GM18907 (cell line): Measurements from ENCODE around the gene TLCD1.
"Not testable (repeated sequence)": the region's sequence is repeated elsewhere in the genome, so short reads cannot be mapped to it uniquely, and the experiment has no call there.

ENCODE experiments used
- ATAC-seq: cut with Tn5 transposase; IDR thresholded peaks from one replicate; pipeline ENCODE4 v1.9.1; 2021; ENCODE audit warnings: mild to moderate bottlenecking, moderate library complexity; ENCODE audit not compliant: unreplicated experiment

TLCD1 gene

DNA sequence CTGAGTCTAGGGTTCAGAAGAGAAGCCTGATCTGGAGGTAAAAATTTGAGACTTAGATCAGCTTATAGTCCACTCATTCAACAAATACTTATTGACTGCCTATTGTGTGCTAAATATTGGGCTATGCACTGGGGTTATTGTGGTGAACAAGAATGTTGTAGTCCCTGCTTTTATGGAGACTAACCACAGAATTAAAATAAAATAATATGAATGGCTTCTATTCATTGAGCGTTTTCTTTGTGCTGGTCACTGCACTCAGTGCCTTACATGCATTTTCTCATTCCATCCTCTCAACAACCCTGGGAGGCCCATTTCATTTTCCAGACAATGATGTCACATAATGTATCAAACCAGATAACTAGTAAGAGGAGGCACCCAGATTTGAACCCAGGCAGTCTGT is 7.3 kb upstream of the TLCD1 start:
- no peak for ATAC-seq

DNA sequence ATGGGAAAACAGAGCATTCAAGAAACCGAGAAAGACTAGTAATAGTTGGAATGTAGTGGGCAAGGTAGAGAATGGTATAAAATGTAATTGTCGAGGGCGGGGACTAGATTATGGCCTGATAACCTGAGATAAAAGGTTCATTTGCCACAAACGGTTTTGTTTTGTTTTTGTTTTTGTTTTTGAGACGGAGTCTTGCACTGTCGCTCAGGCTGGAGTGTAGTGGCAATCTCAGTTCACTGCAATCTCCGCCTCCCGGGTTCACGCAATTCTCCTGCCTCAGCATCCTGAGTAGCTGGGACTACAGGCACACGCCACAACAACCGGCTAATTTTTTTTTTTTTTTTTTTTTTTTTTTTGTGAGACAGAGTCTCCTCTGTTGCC is 3.9 kb upstream of the TLCD1 start:
- ATAC-seq = no peak

DNA sequence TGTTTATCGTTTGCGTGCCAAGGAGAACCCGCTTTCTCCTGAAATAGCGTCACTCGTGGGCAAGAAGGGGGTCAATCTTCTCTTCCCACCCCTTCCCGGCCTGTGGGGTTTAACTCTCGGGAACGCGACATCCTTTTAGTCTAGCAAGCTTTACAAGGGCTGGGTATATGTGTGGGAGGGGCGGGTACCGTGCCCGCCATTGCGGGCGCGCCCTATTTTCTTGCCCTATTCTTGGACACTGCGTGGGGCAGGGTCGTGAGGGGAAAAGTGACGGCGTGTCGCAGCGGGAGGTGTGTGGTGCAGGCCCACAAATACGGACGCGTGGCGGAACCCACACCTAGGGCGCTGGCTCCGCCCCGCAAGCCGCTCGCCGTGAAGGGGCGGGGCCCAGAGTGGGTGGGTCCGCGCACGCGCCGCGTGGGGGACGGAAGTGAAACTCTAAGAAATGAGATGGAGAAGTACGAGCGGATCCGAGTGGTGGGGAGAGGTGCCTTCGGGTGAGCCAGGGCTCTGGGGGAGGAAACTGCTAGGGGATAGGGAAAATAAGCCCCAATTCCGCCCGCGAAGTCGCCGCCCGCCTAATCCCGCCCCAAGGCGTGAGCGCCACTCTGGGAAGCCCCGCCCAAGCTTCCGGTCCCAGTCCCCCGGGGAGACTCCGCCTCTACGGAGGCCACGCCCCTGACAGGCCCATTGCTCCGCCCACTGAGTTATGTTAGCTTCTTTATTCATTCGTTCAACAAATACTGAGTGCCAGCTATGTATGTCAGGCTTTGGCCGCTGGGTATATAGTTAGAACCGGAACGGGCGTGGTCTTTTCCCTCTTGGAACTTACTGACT is 2.5 kb upstream of the TLCD1 start, which contains the start of gene NEK8:
TSS of gene NEK8 (plus strand) at position 425 of the 837 bp plus-strand sequence. CDS start at position 451, 26 bp downstream.
- peak; percentile 39 for ATAC-seq

DNA sequence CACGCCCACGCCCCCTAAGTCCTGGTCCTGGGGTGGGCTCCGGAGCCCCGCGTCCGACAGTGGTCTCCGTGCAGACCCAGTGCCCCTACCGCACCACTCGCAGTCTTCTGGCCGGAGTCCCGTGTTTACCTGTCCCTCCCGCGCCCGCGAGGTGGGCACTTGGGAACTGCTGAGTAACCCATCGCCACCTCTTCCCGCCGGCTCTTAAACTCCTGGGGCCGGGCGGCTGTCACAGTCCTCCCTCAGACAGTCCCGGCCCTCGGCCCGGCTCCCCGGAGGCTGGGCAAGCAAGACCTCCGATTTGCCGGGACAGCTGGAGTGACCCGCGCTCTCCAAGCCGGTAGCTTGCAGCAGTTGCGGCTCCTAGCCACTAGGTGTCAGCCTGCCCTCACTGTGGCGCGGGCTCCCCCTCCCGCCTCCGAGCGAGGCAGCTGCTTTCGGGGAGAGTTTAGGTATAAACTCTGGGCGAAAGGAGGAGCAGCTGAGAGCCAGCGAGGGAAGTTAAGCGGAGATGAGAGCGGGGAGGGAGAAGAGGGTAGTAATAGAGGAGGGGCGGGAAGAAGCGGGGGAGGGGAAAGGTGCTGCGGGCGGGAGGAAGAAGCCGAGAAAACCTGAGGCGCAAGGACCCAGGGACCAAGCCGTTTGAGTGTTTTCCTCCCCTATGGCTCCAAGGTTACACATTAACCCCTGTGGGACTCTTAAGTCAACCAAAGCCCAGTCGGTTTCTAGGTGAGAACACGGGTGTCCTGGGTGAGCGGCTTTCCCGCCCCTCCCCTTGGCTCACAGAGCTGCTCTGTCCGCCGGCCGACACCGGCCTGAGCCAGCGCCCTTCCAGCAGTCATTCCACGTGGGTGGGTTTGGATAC is 826 bp upstream of the TLCD1 start:
- peak; percentile 46 for ATAC-seq

DNA sequence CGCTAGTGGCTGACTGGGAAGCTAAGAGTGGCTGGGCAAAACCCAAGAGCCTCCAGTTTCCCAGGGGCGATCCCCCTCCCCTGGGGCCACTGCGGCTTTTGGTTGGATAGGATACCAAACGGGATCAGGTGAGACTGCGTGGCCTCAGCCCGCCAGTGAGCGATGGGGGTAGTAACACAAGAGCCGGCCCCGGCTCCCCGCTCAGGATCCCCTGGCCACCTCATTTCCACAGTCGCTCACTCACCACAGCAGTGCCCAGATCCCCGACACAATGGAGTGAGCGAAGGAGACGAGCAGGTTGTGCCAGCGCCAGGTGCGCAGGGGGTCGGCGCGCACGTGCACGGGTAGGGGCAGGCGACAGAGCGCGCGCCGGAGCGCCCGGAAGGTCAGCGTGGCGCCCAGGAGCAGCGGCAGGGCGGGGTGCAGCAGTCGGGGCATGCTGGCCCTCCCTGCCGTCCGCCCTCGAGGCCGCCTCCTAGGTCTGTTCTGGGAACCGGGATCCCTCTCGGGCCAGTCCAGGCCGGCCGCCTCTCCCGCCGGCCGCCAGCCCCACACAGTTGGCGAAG is 290 bp downstream of the TLCD1 start:
- ATAC-seq = peak; percentile 1

DNA sequence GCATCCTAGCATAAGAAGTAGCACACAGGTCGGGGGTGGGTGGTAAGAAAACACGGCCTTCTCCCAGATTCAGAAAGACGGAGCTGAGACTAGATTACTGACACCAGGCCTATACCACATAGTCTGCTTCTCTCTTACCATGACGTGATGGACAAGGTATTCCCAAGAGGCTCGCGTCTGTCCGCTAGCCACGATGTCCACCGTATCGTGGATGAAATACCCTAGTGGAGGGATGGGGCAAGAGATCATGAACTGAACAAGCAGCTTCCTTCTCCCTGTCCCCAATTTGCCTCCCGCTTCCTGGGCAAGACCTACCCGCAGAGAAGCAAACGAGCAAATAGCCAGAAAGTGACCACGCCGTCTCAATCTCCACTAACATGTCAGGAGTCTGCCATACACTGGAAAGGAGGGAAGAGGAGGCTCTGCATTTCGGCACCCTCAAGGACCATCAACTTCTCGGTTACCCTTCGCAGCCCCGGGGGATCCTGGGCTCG is 820 bp downstream of the TLCD1 start:
- ATAC-seq = no peak

DNA sequence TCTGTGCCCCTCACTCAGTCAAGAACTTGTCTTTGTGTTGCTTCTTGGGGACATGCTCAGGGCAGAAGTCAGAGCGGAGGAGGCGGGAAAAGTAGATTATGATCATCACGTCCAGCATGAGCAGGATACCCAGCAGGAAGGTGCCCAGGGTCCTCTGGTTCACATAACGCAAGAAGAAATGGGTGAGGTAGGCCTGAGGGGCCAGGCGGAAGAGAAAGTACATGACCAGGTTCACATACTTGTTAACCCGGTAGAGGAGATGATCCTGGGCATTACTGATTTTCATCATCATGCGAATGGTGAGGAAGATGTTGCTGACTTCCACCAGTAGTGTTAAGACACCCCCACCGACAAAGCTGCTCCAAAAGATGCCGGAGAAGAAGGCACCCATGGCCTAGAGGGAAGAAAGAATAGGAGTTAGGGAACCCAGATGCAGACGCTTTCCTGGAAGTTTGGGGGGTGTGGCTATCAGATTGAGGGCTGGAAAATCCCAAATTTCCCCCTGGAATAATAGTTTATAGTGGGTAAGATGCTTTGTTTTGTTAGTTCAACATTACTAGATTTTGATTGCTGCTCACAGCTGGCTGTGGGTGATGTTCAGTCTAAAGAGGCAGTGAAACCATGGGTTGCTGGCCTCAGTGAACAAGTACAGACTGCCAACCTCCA is 1.4 kb downstream of the TLCD1 start:
- ATAC-seq = no peak

DNA sequence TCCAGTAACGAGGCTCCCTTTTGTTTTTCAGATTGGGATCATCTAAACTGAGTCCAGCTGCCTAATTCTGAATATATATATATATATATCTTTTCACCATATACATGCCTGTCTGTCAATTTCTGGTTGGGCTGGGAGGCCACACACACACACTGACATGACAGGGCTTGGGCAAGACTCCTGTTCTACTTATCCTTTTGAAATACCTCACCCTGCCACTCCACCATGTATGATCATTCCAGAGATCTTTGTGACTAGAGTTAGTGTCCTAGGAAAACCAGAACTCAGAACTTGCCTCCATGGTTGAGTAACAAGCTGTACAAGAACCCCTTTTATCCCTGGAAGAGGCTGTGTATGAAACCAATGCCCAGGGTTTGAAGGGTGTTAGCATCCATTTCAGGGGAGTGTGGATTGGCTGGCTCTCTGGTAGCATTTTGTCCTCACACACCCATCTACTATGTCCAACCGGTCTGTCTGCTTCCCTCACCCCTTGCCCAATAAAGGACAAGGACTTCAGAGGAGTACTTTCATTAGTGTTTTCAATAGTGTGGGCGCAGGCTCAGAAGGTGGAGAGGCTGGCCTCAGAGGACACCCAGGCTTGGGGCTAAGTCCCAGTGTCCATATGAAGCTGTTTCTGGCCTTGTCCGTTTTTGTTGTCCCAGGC is 2.1 kb downstream of the TLCD1 start:
- not testable (repeated sequence) for ATAC-seq

DNA sequence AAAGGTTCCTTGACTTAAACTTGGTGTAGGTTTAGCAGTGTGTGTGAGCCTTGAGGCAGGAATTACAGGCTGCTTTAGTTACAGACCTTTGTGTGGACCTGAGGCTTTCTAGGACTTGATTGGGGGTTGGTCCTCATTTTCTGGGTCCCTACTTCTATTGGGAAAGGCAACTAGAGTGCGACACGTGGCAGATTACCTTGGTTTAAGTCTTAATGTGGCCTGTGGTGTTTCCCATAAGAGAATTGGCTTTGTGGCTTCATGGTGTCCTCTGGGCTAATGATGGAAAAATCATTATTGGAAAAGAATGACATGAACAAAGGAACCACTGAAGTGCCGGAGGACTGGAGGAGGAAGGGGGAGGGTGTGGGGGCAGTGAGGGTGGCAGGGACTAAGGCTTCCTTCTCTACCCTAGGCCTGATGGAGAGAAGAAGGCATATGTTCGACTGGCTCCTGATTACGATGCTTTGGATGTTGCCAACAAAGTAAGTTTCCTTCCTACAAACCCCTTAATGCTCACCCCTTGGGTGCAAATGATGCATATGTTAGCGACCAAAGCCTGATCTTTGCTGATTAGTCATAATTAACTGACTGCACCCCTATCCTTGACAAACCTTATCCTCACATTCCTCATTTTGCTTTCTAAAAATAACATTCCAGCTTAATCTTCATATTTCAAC is 2.7 kb downstream of the TLCD1 start:
- ATAC-seq = no peak

DNA sequence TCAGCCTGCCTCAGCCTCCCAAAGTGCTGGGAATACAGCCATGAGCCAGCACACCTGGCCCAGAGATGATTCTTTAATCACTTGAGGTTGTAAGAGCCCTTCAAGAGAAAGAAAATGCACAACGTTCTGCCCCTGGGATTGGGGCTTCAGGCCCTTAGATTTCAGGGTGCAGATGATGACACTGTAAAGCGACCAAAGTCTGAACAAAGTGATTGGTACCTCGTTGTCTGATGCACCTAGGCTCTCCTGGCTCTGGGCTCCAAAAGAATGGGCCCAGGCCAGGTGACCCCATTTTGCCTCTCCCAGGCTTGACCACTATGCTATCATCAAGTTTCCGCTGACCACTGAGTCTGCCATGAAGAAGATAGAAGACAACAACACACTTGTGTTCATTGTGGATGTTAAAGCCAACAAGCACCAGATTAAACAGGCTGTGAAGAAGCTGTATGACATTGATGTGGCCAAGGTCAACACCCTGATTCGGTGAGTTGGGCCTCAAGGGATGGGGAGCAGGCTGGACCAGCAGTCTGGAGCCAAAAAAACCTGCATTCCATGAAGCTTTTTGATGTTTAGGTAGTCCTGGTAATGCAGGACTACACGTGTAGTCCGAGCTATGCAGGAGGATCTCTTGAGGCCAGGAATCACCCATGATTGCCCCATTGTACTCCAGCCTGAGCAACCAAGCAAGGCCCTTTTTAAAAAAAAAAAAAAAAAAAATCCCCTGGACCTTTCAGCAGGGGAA is 3.4 kb downstream of the TLCD1 start:
- no peak for ATAC-seq

DNA sequence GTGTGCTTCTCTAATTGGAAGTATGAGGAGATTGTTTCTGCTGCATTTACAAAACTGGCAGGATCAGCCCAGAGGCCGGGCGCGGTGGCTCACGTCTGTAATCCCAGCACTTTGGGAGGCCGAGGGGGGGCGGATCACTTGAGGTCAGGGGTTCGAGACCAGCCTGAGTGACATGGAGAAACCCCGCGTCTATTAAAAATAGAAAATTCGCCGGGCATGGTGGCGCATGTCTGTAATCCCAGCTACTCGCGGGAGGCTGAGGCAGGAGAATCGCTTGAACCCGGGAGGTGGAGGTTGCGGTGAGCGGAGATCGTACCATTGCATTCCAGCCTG is 5.1 kb downstream of the TLCD1 start:
- not testable (repeated sequence) for ATAC-seq

DNA sequence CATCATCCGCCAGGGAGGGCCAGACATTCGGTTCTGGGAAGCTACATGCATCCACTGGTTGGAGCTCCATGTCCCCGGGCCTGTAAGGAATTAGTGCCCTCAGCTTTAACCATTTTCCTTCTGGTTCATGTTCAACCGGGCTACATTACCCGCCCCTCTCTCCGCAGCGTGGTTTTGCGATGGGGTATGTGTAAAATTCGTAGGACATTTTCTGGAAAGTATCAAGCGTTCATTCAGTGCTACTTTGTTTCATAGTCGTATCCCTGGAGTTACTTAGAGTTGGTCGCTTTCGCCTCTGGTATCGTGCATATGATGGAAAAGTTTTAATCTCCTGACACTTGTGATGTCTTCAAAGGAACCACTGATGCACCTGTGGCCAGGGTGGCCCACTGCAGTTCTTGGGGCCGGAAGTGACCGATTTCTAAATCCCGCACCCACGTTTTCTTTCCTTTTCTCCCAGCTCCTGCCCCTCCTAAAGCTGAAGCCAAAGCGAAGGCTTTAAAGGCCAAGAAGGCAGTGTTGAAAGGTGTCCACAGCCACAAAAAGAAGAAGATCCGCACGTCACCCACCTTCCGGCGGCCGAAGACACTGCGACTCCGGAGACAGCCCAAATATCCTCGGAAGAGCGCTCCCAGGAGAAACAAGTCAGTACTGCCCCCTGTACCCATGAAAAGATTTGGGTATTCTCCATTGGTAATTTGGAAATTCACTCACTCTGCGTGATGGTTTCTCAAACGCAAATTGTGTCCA is 5.6 kb downstream of the TLCD1 start:
- ATAC-seq = no peak

DNA sequence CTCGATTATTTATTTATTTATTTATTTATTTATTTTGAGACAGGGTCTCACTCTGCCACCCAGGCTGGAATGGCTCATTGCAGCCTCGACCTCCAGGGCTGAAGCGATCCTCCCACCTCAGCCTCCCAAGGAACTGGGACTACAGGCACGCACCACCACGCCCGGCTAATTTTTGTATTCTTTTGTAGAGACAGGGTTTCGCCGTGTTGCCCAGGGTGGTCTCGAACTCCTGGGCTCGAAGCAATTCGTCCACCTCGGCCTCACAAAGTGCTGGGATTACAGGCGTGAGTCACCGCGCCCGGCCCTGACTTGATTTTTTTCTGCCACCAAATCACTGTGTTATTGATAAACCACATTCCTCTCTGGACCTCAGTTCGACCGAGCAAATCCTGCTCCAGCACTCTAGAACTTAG is 7.0 kb downstream of the TLCD1 start:
- no peak for ATAC-seq

DNA sequence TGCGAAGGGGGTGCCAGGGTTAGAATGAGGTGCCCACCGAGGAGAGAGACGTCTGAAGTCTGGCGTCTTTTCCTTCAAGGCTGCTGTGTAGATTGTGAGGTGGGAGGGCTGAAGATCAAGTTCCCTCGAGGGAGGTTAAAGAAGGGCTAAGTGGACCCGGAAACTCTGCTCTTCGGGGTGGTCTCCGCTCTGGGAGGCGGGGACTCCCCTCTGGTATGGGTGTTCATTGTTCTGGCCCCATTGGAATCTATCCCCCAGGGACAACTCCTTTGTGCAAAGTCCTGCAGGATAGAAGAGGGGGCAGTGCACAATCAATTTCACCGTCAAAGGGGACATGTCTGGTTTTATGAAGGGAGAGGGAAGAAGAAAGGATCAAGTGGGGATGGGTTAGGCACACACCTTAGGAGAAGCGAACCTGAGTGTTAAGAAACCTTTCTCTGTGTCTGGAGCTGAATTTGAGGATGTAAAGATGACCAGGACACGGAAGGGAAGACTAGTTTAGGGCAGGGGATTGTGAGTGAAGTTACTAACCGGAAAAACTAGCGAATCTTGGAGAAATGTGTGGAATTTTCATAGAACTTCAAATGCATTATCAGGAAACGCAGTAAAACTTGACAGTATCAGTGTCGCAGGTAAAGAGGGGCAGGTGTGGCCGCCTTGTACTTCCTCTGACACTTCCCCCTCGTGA is 7.6 kb downstream of the TLCD1 start:
- no peak for ATAC-seq

DNA sequence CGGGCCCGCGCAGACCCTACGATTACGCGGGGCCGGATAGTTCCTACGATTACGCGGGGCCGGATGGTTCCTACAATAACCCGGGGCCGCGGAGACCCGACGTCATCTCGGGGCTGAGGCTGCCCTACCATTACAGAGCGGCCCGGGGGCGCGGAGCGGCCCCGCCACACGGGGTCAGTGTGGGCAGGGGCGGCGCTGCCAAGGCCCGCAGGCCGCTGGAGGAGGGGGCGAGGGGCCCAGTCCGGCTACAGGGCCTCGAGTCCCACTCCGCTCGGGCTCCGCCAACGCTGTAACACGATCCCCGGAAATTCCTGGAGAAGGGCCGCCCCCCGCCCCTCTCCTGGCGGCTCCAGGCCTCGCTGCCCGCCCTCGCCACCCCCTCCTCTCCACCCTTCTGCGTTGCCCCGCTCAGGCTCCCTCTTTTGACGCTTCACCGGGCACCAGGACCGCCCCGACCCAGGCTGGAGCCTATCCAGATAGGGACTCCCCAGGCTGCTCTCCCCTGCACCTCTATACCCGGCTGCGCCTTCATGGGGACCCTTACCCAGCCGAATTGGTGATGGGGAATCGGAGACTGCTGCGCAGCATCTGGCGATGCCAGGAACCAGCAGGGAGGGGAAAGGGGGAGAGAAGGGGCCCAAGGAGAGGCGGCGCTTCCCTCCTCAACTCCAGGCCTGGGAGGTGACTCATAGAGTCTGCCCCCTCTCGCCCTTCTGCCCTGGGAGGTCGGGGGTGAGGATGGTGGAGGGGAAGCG is 8.3 kb downstream of the TLCD1 start, which contains the start of gene RAB34:
TSS of gene RAB34 (minus strand) at position 291 of the 755 bp plus-strand sequence. CDS start 602 bp downstream, outside the sequence.
- ATAC-seq = no peak

DNA sequence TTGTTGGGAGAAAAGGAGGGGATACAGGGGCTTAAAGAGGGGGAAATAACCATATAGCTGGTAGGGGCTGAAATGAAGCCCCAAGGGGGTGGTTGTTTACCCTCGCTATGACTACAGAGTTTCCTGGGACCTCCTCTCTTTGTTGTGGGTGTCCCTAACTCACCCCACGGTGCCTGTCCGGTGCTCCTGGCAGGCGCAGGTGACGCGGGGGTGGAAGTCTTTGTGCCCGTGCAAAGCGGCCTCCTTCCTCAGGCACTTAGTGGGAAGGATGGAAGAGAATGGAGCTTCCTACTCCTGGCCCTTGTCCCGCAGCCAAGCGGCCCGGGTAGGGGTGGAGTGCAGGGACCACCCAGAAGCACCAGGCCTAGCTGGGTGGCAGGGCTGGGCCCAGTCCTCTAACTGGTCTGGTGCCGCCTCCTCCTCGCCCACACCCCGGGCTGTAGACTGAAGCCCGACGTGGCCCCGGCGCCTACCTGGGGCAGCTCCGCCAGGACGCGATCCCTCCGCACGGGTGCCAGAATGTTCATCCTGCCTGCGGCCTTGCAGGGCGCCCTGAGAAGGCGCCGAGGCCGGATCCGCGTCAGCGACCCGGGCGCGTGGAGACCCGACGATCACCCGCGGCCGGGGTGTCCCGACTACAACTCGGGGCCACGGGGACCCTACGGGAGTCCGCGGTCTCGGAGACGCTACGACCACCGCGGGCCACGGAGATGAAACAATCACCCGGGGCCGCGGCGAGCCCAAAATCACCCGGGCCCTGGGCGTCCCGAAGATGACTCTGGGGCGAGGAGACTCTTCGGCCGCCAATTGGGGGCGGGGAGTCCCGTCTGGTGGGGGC is 9.1 kb downstream of the TLCD1 start:
- no peak for ATAC-seq
